SK-N-SH treated with all-trans-retinoic acid at 6 μM for 48 hours (cell line): ENCODE measurements around the gene GLT8D1.

Experiments
- ARNTL ChIP-seq: fragments of 450-650 bp; formaldehyde crosslinking; IDR thresholded peaks from 2 replicates; pipeline ENCODE4 v1.5.0; 2020; ENCODE audit warnings: low read depth, mild to moderate bottlenecking, moderate library complexity, borderline replicate concordance
- CSDC2 ChIP-seq: fragments of 250-450 bp; sonication (Bioruptor Pico); IDR thresholded peaks from 2 replicates; pipeline ENCODE4 v1.5.0; 2020; ENCODE audit warnings: mild to moderate bottlenecking, moderate library complexity
- CSRNP3 ChIP-seq: fragments of 250-450 bp; sonication (Bioruptor Pico); IDR thresholded peaks from 2 replicates; pipeline ENCODE4 v1.5.1; 2021; ENCODE audit warnings: mild to moderate bottlenecking, moderate library complexity
- ESRRG ChIP-seq: fragments of 250-450 bp; sonication (Bioruptor Pico); IDR thresholded peaks from 2 replicates; pipeline ENCODE4 v1.6.1; 2021; ENCODE audit warnings: mild to moderate bottlenecking
- POU6F1 ChIP-seq: fragments of 250-450 bp; sonication (Bioruptor Pico); IDR thresholded peaks from 2 replicates; pipeline ENCODE4 v1.8.0; 2021; ENCODE audit warnings: low read depth, mild to moderate bottlenecking, moderate library complexity, borderline replicate concordance
- RARB ChIP-seq: fragments of 250-450 bp; sonication (Bioruptor Pico); IDR thresholded peaks from 2 replicates; pipeline ENCODE4 v1.8.0; 2021; ENCODE audit warnings: mild to moderate bottlenecking, moderate library complexity
- TCF4 ChIP-seq: fragments of 250-450 bp; sonication (Bioruptor Pico); IDR thresholded peaks from 2 replicates; pipeline ENCODE4 v1.8.0; 2021; ENCODE audit warnings: mild to moderate bottlenecking, moderate library complexity, borderline replicate concordance
- TOX ChIP-seq: fragments of 250-450 bp; sonication (Bioruptor Pico); IDR thresholded peaks from 2 replicates; pipeline ENCODE4 v1.8.0; 2021; ENCODE audit warnings: mild to moderate bottlenecking, moderate library complexity, borderline replicate concordance
- ZC3H10 ChIP-seq: fragments of 250-450 bp; sonication (Bioruptor Pico); IDR thresholded peaks from 2 replicates; pipeline ENCODE4 v1.5.1; 2021; ENCODE audit warnings: mild to moderate bottlenecking, moderate library complexity
- ZFP30 ChIP-seq: fragments of 450-650 bp; formaldehyde crosslinking; IDR thresholded peaks from 2 replicates; pipeline ENCODE4 v1.5.0; 2022; ENCODE audit warnings: mild to moderate bottlenecking, moderate library complexity
- ZNF565 ChIP-seq: fragments of 450-650 bp; formaldehyde crosslinking; conservative IDR thresholded peaks from 2 replicates; pipeline ENCODE4 v1.5.0; 2020; ENCODE audit warnings: low read depth, mild to moderate bottlenecking, moderate library complexity
- ZNF8 ChIP-seq: fragments of 450-650 bp; formaldehyde crosslinking; IDR thresholded peaks from 2 replicates; pipeline ENCODE4 v1.5.0; 2020; ENCODE audit warnings: mild to moderate bottlenecking, moderate library complexity
- TF ChIP-seq, protein P1 (sequence below): fragments of 250-450 bp; sonication (Bioruptor Pico); IDR thresholded peaks from 2 replicates; pipeline ENCODE4 v1.8.0; 2020; ENCODE audit warnings: mild to moderate bottlenecking, moderate library complexity, borderline replicate concordance

- TF ChIP-seq ZFP30 (CRISPR knock-in tag) (no peak), POU6F1 (CRISPR knock-in tag) (no peak), CSDC2 (no peak), RARB (CRISPR knock-in tag) (no peak), ZNF8 (CRISPR knock-in tag) (no peak), ZNF565 (CRISPR knock-in tag) (no peak), ESRRG (CRISPR knock-in tag) (no peak), TCF4 (CRISPR knock-in tag) (no peak), TOX (CRISPR knock-in tag) (no peak), ZC3H10 (CRISPR knock-in tag) (no peak), ARNTL (CRISPR knock-in tag) (no peak), CSRNP3 (CRISPR knock-in tag) (no peak)
- TF ChIP-seq, protein P1, sequence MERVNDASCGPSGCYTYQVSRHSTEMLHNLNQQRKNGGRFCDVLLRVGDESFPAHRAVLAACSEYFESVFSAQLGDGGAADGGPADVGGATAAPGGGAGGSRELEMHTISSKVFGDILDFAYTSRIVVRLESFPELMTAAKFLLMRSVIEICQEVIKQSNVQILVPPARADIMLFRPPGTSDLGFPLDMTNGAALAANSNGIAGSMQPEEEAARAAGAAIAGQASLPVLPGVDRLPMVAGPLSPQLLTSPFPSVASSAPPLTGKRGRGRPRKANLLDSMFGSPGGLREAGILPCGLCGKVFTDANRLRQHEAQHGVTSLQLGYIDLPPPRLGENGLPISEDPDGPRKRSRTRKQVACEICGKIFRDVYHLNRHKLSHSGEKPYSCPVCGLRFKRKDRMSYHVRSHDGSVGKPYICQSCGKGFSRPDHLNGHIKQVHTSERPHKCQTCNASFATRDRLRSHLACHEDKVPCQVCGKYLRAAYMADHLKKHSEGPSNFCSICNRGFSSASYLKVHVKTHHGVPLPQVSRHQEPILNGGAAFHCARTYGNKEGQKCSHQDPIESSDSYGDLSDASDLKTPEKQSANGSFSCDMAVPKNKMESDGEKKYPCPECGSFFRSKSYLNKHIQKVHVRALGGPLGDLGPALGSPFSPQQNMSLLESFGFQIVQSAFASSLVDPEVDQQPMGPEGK (CRISPR knock-in tag) = no peak
Measured at GRCh38 chr3:52689151-52689550, 16.4 kb downstream of the GLT8D1 start.
